IMR-90 (cell line): ENCODE measurements around the gene KAT2B. TPM values are rescaled to one million over a fixed set of nuclear protein-coding genes. Genes with fewer than 3 reads are reported as not detected.

Experiments used
- ATAC-seq: fragments of 200-7000 bp; cut with Tn5 transposase; 2 replicates; pipeline ENCODE4 v1.9.1; 2020; ENCODE audit warnings: low read depth, mild to moderate bottlenecking, moderate library complexity
- BruUV-seq: library from RNA; stranded (reverse); fragments of 400-500 nt; replicated peaks from 2 replicates; lab custom pipeline; 2021; lab: Mats Ljungman, UMichigan
- CTCF ChIA-PET: fragments of 300-600 bp; formaldehyde crosslinking; extraction: SDS; loops from one replicate; lab custom pipeline; 2021; ENCODE audit warnings: antibody characterized with exemption; lab: Yijun Ruan, JAX
- POLR2A ChIA-PET: fragments of 300-600 bp; sonication (Branson Sonifier 250); formaldehyde crosslinking; loops from one replicate; lab custom pipeline; 2022; ENCODE audit warnings: antibody characterized with exemption; ENCODE audit not compliant: unreplicated experiment; lab: Charles Lee
- DNase-seq: peaks from one replicate; pipeline ENCODE4 v3.0.0; 2013
- H2AFZ ChIP-seq: replicated peaks from 2 replicates; pipeline ENCODE3; 2013; ENCODE audit warnings: low read length, mild to moderate bottlenecking; ENCODE audit not compliant: poor library complexity
- H2AK5ac ChIP-seq: 2 replicates; pipeline ENCODE4 v1.6.1; 2013; ENCODE audit warnings: low read depth, low read length, inconsistent platforms
- H2AK9ac ChIP-seq: replicated peaks from 2 replicates; pipeline ENCODE3; 2013; ENCODE audit warnings: mild to moderate bottlenecking, low read depth, low read length, moderate library complexity; ENCODE audit not compliant: poor library complexity
- H2BK120ac ChIP-seq: 2 replicates; pipeline ENCODE4 v1.6.1; 2013; ENCODE audit warnings: low read depth, low read length, inconsistent platforms
- H2BK15ac ChIP-seq: 3 replicates; pipeline ENCODE4 v1.6.1; 2013; ENCODE audit warnings: low read depth, low read length, inconsistent platforms
- H2BK20ac ChIP-seq: 2 replicates; pipeline ENCODE4 v1.6.1; 2013; ENCODE audit warnings: low read depth, mild to moderate bottlenecking, inconsistent platforms, low read length, moderate library complexity
- H2BK5ac ChIP-seq: 2 replicates; pipeline ENCODE4 v1.6.1; 2013; ENCODE audit warnings: mild to moderate bottlenecking, low read depth, low read length, inconsistent platforms; ENCODE audit not compliant: poor library complexity, severe bottlenecking
- H3K14ac ChIP-seq: replicated peaks from 2 replicates; pipeline ENCODE4 v1.6.1; 2013; ENCODE audit warnings: low read depth, low read length, inconsistent platforms
- H3K18ac ChIP-seq: 2 replicates; pipeline ENCODE4 v1.6.1; 2013; ENCODE audit warnings: low read depth, low read length, control low read depth
- H3K23ac ChIP-seq: 2 replicates; pipeline ENCODE4 v1.6.1; 2013; ENCODE audit warnings: low read depth, low read length, inconsistent platforms
- H3K27ac ChIP-seq: 2 replicates; pipeline ENCODE4 v1.5.1; 2013; ENCODE audit warnings: mild to moderate bottlenecking, control low read depth, low read length; ENCODE audit not compliant: insufficient read depth
- H3K27me3 ChIP-seq: 2 replicates; pipeline ENCODE4 v1.6.1; 2013; ENCODE audit warnings: low read length; ENCODE audit not compliant: control insufficient read depth, insufficient read depth
- H3K36me3 ChIP-seq: 2 replicates; pipeline ENCODE4 v1.6.1; 2013; ENCODE audit warnings: low read length, mixed read lengths; ENCODE audit not compliant: control insufficient read depth, insufficient read depth
- H3K4ac ChIP-seq: 2 replicates; pipeline ENCODE4 v1.6.1; 2013; ENCODE audit warnings: low read depth, low read length, inconsistent platforms
- H3K4me1 ChIP-seq: 2 replicates; pipeline ENCODE4 v1.6.1; 2013; ENCODE audit warnings: low read length, mixed read lengths; ENCODE audit not compliant: control insufficient read depth, insufficient read depth
- H3K4me2 ChIP-seq: 2 replicates; pipeline ENCODE4 v1.6.1; 2013; ENCODE audit warnings: low read depth, mild to moderate bottlenecking, control low read depth, low read length, moderate library complexity
- H3K4me3 ChIP-seq: 2 replicates; pipeline ENCODE4 v1.5.1; 2013; ENCODE audit warnings: low read depth, mild to moderate bottlenecking, control low read depth, low read length, moderate library complexity; ENCODE audit not compliant: insufficient read depth
- H3K56ac ChIP-seq: 2 replicates; pipeline ENCODE4 v1.6.1; 2013; ENCODE audit warnings: low read length, inconsistent platforms; ENCODE audit not compliant: insufficient read depth; ENCODE audit errors: extremely low read depth
- H3K79me1 ChIP-seq, 2 experiments: 2 replicates each; pipeline ENCODE4 v1.6.1; 2013; ENCODE audit warnings: low read length in 2 of 2, inconsistent platforms in 1 of 2, low read depth in 1 of 2
- H3K9ac ChIP-seq: 2 replicates; pipeline ENCODE4 v1.6.1; 2013; ENCODE audit warnings: low read depth, low read length, control low read depth
- H3K9me1 ChIP-seq: 2 replicates; pipeline ENCODE4 v1.6.1; 2013; ENCODE audit warnings: low read length, inconsistent platforms; ENCODE audit not compliant: insufficient read depth
- H3K9me3 ChIP-seq: 2 replicates; pipeline ENCODE4 v1.6.1; 2013; ENCODE audit warnings: low read length; ENCODE audit not compliant: control insufficient read depth, insufficient read depth
- H4K20me1 ChIP-seq: 2 replicates; pipeline ENCODE4 v1.6.1; 2013; ENCODE audit warnings: low read length, inconsistent platforms; ENCODE audit not compliant: insufficient read depth
- H4K5ac ChIP-seq: 2 replicates; pipeline ENCODE4 v1.6.1; 2013; ENCODE audit warnings: mild to moderate bottlenecking, low read depth, low read length, control low read depth
- H4K8ac ChIP-seq, 2 experiments: 2 replicates each; pipeline ENCODE4 v1.6.1; 2013; ENCODE audit warnings: low read depth in 2 of 2, low read length in 2 of 2, control low read depth in 1 of 2, inconsistent platforms in 1 of 2
- H4K91ac ChIP-seq: 2 replicates; pipeline ENCODE4 v1.6.1; 2013; ENCODE audit warnings: low read depth, low read length, inconsistent platforms; ENCODE audit not compliant: insufficient read depth
- CEBPB ChIP-seq: IDR thresholded peaks from 2 replicates; pipeline ENCODE4 v1.6.1; 2012; ENCODE audit warnings: low read depth, low read length, improper control_type of control experiment
- CHD1 ChIP-seq: IDR thresholded peaks from 2 replicates; pipeline ENCODE4 v1.6.1; 2012; ENCODE audit warnings: low read depth, low read length, improper control_type of control experiment
- MXI1 ChIP-seq: IDR thresholded peaks from 2 replicates; pipeline ENCODE4 v1.6.1; 2012; ENCODE audit warnings: low read depth, mild to moderate bottlenecking, low read length, moderate library complexity, borderline replicate concordance
- NFE2L2 ChIP-seq: fragments of 150-350 bp; IDR thresholded peaks from 2 replicates; pipeline ENCODE4 v1.6.1; 2016; ENCODE audit warnings: low read depth, mild to moderate bottlenecking, low read length
- RAD21 ChIP-seq: IDR thresholded peaks from 2 replicates; pipeline ENCODE4 v1.6.1; 2012; ENCODE audit warnings: low read length, improper control_type of control experiment
- RCOR1 ChIP-seq: IDR thresholded peaks from 2 replicates; pipeline ENCODE4 v1.6.1; 2012; ENCODE audit warnings: mild to moderate bottlenecking, low read length, improper control_type of control experiment; ENCODE audit not compliant: insufficient replicate concordance
- RFX5 ChIP-seq: IDR thresholded peaks from 2 replicates; pipeline ENCODE4 v1.8.0; 2012; ENCODE audit warnings: low read depth, mild to moderate bottlenecking, low read length, moderate library complexity
- SMC3 ChIP-seq: fragments of 150-350 bp; IDR thresholded peaks from 2 replicates; pipeline ENCODE4 v1.6.1; 2016; ENCODE audit warnings: low read depth, mild to moderate bottlenecking, antibody characterized with exemption, low read length, moderate library complexity
- WGBS, 2 experiments: methylation state at CpG; one replicate each; pipeline versions ENCODE4 v1.1.5 to v1.1.7; 2013; ENCODE audit warnings: missing lambda C conversion rate in 2 of 2; ENCODE audit not compliant: insufficient read length in 1 of 2; ENCODE audit errors: extremely low coverage in 2 of 2; 5-methylcytosine and 5-hydroxymethylcytosine counted together
- dilution Hi-C: fragments of 300-500 bp; cut with HindIII; formaldehyde crosslinking; loops from one replicate; pipeline ENCODE4 v1.14.3; 2018; ENCODE audit warnings: low sequenced_read_pairs; ENCODE audit not compliant: unreplicated experiment
- in situ Hi-C: fragments of 300-500 bp; cut with MboI; formaldehyde crosslinking; loops from 3 replicates; pipeline ENCODE4 v1.14.3; 2019; ENCODE audit warnings: low sequenced_read_pairs, inconsistent platforms, mixed read lengths
- intact Hi-C: fragments of 100-400 bp; cut with micrococcal nuclease; formaldehyde crosslinking; loops from 2 replicates; pipeline ENCODE4 v1.10.0; 2022
- polyA plus RNA-seq, 3 experiments: library from polyadenylated mRNA; depleted of rRNA; stranded (reverse); fragments of >200 nt; gene quantifications; 2 replicates each; pipeline ENCODE4 v1.2.3, GENCODE V29; 2012; ENCODE audit warnings: low replicate concordance in 1 of 3
- total RNA-seq: library from RNA; depleted of rRNA; stranded (reverse); fragments of >200 nt; gene quantifications from 2 replicates; pipeline ENCODE4 v1.2.3, GENCODE V29; 2012
- TF ChIP-seq, protein P1 (sequence below): conservative IDR thresholded peaks from 2 replicates; pipeline ENCODE4 v1.5.1; 2012; ENCODE audit warnings: mild to moderate bottlenecking, low read depth, low read length, improper control_type of control experiment

KAT2B gene
- total and polyA plus RNA-seq, 2 of the 4 experiments (the other 2 are of a cell fraction): 2.0 to 2.2 TPM

DNA sequence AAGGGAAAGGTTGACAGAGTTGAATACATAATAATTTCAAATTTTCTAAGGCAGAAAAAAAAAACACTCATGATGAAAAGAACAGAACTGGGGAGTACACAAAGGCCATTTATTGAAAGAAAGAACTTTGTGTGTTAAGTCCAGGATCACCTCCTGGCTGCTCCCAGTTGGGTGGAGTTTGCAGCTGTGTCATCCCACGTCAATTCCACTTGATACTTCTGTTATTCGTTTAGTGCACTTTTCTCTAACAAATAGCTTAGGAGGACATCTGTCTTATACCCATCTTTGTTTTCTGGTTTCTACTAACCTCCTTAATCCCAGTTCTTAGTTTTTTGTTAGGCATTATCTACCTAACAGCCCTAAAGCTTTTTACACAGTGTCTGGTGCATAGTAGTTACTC is 101.1 kb downstream of the KAT2B start:
- Histone ChIP-seq H2BK5ac (no peak overlapping the region), H3K9me3 (no peaks in the 10 kb centered on the region), H2BK120ac (no peak overlapping the region), H3K27ac (no peak overlapping the region), H2AK9ac (no peak overlapping the region), H3K4me3 (no peak overlapping the region), H3K9me1 (no peaks in the 10 kb centered on the region), H4K8ac (no peak overlapping the region), H3K56ac (no peak overlapping the region), H3K4ac (no peak overlapping the region), H3K23ac (no peak overlapping the region), H3K4me2 (no peak overlapping the region), H2BK15ac (no peak overlapping the region), H3K14ac (no peak overlapping the region), H2BK20ac (no peak overlapping the region), H4K5ac (no peak overlapping the region), H3K9ac (no peak overlapping the region), H3K27me3 (no peaks in the 10 kb centered on the region), H4K20me1 (no peaks in the 10 kb centered on the region), H3K36me3 (no peaks in the 10 kb centered on the region), H2AFZ (no peak overlapping the region), H3K4me1 (no peaks in the 10 kb centered on the region), H3K18ac (no peak overlapping the region), H2AK5ac (no peak overlapping the region), H4K91ac (no peak overlapping the region), H3K79me1 (no peaks in the 10 kb centered on the region)
- POLR2A ChIA-PET: no interaction called here
- no TSS peak for BruUV-seq
- in situ Hi-C loops (no loop called here), intact Hi-C loops (no loop called here), dilution Hi-C loops (no loop called here)
- TF ChIP-seq CHD1 (no peak), NFE2L2 (no peak), CEBPB (no peak), RFX5 (no peak), RAD21 (no peak), MXI1 (no peak), RCOR1 (no peak), SMC3 (no peak)
- TF ChIP-seq, protein P1, sequence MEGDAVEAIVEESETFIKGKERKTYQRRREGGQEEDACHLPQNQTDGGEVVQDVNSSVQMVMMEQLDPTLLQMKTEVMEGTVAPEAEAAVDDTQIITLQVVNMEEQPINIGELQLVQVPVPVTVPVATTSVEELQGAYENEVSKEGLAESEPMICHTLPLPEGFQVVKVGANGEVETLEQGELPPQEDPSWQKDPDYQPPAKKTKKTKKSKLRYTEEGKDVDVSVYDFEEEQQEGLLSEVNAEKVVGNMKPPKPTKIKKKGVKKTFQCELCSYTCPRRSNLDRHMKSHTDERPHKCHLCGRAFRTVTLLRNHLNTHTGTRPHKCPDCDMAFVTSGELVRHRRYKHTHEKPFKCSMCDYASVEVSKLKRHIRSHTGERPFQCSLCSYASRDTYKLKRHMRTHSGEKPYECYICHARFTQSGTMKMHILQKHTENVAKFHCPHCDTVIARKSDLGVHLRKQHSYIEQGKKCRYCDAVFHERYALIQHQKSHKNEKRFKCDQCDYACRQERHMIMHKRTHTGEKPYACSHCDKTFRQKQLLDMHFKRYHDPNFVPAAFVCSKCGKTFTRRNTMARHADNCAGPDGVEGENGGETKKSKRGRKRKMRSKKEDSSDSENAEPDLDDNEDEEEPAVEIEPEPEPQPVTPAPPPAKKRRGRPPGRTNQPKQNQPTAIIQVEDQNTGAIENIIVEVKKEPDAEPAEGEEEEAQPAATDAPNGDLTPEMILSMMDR: no peak
- no peak for ATAC-seq
- no CpG with 5 or more reads among the region's 2 CpGs for WGBS, 2 experiments
- CTCF ChIA-PET: interaction anchor here (0.7 kb wide), 1 partner anchor 437 kb away, joined by 3 read pairs; no protein-coding TSS in a partner anchor
- DNase-seq: no peak
